Measurements from ENCODE around the gene CTDNEP1.

The CTDNEP1 gene

DNA sequence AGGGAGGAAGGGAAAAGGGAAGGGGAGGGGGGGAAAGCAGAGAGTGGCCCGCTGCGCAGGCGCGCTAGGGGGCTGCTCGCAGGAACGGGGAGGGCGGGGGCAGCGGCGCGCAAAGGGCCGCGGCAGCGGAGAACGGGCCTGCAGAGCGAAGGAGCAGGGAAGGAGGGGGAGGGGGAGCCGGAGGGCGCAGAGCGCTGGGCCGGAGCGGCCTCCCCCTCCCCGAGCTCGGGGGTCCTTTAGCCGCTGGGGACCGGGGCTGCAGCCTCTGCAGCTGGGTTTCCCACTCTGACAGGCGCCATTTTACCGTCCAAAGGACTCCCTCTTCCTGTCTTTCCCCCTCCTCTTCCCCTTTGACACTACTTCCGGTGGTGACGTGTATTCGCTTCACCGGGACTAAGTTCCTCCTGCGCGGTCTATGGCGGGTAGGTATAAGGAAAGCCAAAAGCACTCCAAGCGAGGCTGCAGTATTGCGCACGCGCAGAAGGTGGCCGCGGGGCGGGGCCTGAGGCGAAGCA is at the start of gene CTDNEP1:
CTDNEP1 (minus strand) TSS at position 74 of the 515 bp plus-strand sequence. CDS start 438 bp downstream, outside the sequence.
- peak; percentile 47 to 98 for DNase-seq (ENCODE audit: low read depth in 2 of 2)

DNA sequence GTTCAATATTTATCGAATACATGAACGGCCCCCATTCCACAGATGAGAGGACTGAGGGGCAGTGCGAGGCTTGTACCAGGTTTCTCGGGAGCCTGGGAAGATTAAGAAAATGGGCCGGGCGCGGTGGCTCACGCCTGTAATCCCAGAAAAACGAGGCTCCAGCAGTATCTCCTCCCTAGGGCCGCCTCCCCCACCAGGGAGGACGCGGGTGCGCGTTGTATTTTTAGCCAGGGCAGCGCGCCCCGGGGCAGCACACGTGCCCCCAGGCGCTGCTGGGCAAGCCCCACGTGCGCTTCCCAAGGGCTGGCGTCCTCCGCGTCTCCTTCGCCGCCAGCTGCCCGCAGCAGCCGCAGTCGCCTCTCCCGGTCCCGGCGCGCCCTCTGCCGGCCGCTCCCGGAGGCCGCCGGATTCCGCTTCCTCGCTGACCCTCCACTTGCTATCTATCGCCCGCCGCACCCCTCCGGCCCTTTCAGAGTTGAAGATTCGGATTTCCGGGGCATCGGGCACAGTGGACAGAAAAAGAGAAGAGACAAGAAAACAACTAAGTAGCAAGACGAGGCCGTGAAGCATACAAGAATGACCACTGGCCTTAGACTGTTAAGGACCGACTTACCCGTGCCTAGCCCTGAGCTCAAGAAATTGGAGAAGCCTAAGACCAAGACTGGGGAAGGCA is 44.8 kb upstream of the CTDNEP1 start:
- DNase-seq (ENCODE audit: low read depth in 2 of 2): no peak

DNA sequence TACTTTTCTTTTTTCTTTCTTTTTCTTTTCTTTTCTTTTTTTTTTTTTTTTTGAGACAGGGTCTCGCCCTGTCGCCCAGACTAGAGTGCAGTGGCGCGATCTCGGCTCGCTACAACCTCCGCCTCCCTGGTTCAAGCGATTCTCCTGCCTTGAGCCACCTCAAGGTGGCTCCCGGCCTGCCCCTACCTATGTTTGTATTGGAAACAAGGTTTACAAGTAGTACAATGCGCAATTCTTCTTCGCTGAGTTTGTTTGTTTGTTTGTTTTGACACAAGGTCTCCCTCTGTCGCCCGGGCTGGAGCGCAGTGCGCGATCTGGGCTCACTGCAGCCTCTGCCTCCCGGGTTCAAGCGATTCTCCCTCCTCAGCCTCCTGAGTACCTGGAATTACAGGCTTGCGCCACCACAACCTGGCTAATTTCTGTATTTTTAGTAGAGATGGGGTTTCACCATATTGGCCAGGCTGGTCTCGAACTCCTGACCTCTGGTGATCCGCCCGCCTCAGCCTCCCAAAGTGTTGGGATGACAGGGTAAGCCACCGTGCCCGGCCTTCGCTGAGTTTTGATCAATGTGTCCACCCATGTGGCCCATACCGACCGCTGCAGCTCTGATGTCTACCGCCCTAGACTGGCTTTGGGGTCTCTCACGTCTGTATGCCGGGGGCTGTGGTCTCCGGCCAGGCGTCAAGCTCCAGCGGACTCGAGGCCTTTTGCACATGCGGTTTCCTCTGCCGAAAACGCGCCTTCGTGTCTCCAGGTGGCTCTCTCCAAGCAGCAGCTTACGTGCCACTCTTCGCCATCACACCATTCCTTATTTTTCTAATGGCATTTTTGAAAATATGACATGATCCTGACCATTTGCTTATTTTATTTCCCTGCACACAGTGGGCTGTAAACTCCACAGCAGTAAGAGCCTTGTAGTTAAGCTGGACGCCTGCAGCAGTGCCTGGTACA is 44.0 kb upstream of the CTDNEP1 start:
- no peak for DNase-seq (ENCODE audit: low read depth in 2 of 2)

GRCh38 chr17:7294614-7295153 is 43.1 kb upstream of the CTDNEP1 start, which contains the start of gene YBX2:
Gene YBX2, minus strand, starts transcription at chr17:7294639. Its CDS starts 139 bp downstream, at chr17:7294500.
- peak in 1 of 2 donors; percentile 50 for DNase-seq (ENCODE audit: low read depth in 2 of 2)

GRCh38 chr17:7293816-7294613 is 42.5 kb upstream of the CTDNEP1 start:
- no peak for DNase-seq (ENCODE audit: low read depth in 2 of 2)

GRCh38 chr17:7293159-7293558 is 41.6 kb upstream of the CTDNEP1 start:
- no peak for DNase-seq (ENCODE audit: low read depth in 2 of 2)

GRCh38 chr17:7292729-7293128 is 41.2 kb upstream of the CTDNEP1 start:
- DNase-seq (ENCODE audit: low read depth in 2 of 2): no peak

DNA sequence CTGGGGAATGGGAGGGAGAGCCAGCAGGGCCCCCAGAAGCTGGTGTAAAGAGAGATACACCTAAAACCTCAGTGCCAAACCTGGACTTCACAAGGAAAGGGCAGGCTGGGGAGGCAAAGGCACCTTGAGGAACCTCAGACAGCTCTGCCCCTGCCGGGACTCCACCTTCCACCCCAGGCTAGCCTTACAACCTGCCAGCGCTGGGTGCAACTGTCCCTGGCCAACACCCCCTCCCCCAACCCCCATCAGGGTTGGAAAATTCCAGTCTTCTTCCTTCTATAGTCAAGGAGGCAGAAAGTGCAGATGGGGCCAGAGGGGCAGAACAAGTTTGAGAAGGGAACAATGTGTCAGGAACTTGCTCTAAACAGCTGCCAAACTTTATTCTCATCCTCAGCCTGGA is 40.7 kb upstream of the CTDNEP1 start:
- DNase-seq (ENCODE audit: low read depth in 2 of 2): no peak

- DNase-seq (ENCODE audit: low read depth in 2 of 2): no peak
Observed at GRCh38 chr17:7290685-7291084, 39.2 kb upstream of the CTDNEP1 start.

DNA sequence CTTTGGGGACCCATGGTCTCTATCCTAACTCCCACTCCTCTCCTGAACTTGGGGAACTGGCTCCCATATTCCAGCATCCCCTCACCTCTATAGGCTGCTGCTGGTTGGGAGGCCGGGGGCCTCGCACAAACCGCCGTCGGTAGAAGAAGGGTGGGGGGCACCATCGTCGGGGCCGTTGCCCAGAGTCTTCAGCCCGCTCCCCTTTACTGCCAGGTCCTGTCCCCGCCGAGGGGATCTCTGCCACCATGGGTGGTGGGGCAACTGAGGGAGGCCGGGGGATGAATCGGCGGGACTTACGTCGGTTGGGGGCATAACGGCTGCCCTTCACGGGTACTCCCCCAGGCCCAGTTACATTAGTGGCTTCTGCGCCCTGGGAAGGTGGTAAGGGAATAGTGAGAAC is 38.6 kb upstream of the CTDNEP1 start:
- no peak for DNase-seq (ENCODE audit: low read depth in 2 of 2)

- DNase-seq (ENCODE audit: low read depth in 2 of 2): no peak
Observed at GRCh38 chr17:7289256-7290032, 37.9 kb upstream of the CTDNEP1 start.

GRCh38 chr17:7285679-7286078 is 34.1 kb upstream of the CTDNEP1 start:
- DNase-seq (ENCODE audit: low read depth in 2 of 2): no peak

GRCh38 chr17:7284911-7285310 is 33.4 kb upstream of the CTDNEP1 start:
- no peak for DNase-seq (ENCODE audit: low read depth in 2 of 2)

DNA sequence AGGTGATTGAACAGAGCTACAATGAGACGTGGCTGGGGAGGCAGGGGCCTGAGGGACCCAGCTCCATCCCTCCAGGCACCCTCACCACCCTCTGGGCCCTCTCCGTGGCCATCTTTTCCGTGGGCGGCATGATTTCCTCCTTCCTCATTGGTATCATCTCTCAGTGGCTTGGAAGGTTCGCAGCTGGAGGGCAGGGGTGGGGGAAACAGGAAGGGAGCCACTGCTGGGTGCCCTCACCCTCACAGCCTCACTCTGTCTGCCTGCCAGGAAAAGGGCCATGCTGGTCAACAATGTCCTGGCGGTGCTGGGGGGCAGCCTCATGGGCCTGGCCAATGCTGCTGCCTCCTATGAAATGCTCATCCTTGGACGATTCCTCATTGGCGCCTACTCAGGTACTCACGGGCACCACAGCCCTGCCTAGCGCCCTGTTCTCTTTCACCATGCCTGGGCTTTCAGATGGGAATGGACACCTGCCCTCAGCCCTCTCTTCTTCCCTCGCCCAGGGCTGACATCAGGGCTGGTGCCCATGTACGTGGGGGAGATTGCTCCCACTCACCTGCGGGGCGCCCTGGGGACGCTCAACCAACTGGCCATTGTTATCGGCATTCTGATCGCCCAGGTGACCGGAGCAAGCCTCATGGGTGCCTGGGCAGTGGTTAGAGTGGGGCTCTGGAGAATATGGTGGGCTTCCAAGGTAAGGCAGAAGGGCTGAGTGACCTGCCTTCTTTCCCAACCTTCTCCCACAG is 32.1 kb upstream of the CTDNEP1 start:
- DNase-seq (ENCODE audit: low read depth in 2 of 2): no peak

DNA sequence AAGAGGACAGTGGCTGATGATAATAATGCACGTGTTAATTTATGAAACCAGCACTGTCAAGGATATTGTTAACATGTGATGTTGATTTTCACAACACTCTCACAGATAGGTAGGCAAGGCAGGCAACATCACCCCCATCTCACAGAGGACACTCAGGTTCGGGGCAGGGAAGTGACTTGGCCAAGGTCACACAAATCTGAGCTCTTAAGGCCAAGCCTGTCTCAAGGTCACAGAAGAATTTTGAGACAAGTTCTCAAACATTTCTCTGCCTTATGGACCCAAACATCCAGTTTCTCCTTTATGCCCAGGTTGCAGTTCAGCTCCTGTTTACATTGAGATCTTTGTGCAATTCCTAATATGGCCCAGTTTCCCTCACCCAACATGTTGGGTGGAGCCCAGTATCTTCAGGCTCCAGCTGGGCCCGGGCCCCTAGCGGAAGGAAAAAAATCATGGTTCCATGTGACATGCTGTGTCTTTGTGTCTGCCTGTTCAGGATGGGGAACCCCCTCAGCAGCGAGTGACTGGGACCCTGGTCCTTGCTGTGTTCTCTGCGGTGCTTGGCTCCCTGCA is 31.3 kb upstream of the CTDNEP1 start:
- no peak for DNase-seq (ENCODE audit: low read depth in 2 of 2)

DNA sequence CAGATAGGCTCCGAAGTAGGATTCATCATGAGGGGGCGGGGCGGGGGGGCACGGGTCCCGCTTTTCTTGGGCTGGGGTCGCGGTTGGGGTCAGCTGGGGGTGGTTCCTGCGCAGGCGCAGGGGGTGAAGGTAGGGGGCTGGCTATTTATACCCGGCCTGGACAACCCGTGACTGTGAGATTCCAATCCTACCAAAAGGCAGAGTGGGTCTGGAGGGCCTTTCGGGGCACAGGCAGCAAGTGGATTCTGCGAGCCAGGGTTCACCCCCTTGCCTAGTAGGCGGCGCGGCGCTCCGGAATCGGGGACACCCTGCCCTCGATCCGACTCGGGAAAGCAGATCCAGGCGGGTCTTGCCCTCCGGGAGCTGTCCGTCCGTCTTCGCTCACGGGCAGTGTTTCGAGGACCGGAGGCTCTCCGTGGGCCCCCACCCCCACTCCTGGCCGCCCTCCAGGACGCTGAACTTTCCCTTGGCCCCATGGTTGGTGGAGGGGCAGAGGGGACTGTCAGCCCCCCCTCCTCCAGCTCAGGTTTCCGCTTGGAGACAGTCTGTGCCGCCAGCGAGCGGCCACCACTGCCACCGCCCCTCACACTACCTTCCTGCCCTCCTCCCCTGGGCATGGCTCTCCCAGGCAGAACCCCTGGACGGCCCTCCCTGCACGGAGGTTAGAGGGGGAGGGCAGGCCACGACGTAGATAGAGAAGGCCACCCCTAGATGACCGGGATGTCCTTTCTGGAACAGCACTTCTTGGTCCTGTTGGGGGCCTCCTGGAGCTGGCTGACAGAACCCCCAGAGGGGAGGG is 30.6 kb upstream of the CTDNEP1 start:
- DNase-seq (ENCODE audit: low read depth in 2 of 2): no peak

DNA sequence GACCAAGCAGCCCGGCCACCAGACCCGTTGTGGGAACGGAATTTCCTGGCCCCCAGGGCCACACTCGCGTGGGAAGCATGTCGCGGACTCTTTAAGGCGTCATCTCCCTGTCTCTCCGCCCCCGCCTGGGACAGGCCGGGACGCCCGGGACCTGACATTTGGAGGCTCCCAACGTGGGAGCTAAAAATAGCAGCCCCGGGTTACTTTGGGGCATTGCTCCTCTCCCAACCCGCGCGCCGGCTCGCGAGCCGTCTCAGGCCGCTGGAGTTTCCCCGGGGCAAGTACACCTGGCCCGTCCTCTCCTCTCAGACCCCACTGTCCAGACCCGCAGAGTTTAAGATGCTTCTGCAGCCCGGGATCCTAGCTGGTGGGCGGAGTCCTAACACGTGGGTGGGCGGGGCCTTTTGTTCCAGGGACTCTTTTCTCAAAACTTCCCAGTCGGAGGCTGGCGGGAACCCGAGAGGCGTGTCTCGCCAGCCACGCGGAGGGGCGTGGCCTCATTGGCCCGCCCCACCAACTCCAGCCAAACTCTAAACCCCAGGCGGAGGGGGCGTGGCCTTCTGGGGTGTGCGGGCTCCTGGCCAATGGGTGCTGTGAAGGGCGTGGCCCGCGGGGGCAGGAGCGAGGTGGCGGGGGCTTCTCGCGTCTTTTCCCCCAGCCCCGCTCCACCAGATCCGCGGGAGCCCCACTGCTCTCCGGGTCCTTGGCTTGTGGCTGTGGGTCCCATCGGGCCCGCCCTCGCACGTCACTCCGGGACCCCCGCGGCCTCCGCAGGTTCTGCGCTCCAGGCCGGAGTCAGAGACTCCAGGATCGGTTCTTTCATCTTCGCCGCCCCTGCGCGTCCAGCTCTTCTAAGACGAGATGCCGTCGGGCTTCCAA is 29.8 kb upstream of the CTDNEP1 start, which contains the start of gene SLC2A4:
SLC2A4 (plus strand) TSS at position 645 of the 879 bp plus-strand sequence; CDS start at position 862, 217 bp downstream.
- peak; percentile 55 to 72 for DNase-seq (ENCODE audit: low read depth in 2 of 2)

All from stimulated activated CD8-positive, alpha-beta memory T cell treated with anti-CD3 and anti-CD28 coated beads, Interleukin-2, amount 100 ng/mL, for 1 hour (primary cell).